ENCODE data around the gene NDUFA13.
"Not testable (repeated sequence)": the region's sequence is repeated elsewhere in the genome, so short reads cannot be mapped to it uniquely, and the experiment has no call there.

The NDUFA13 gene

DNA sequence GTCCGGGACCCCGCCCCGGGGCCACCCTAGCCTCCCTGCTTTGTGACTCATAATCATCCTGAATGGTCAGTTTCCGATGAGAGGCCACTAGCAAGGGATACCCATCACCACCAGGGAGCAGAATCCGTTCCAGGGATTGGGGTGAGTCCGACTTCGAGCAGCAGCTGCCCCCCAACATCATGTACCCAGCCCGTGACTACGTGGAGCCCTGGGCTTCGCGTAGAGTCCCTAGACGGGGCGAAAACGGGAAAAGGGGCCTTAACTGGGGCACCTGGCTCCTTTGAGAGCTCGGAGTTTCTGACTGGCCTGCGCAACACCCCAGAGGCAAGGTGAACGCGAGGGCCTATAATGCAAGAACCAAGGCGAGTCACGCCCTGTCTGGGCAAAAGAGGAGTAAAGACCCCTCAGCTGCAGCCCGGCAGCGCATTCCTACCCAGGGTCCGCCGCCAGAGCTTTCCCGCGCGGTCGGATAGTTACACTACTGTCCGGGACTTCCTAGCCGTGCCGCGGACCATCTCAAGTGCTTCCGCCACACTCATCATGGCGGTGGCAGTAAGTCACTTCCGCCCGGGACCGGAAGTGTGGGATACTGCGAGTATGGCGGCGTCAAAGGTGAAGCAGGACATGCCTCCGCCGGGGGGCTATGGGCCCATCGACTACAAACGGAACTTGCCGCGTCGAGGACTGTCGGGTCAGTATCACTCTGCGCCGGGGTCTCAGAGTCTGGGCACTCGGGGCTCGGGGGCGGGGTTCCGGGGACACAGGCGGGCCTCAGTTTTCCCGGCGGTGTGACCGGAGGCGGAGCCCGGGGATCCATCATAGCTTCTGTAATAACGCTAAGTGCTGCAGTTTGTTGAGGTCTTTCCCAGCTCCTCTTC, at the start of gene NDUFA13:
NDUFA13 (plus strand) TSS at position 584 of the 878 bp plus-strand sequence; CDS start at position 598, 14 bp downstream.
- peak; percentile 97 for DNase-seq (ENCODE audit: low spot score)

DNA sequence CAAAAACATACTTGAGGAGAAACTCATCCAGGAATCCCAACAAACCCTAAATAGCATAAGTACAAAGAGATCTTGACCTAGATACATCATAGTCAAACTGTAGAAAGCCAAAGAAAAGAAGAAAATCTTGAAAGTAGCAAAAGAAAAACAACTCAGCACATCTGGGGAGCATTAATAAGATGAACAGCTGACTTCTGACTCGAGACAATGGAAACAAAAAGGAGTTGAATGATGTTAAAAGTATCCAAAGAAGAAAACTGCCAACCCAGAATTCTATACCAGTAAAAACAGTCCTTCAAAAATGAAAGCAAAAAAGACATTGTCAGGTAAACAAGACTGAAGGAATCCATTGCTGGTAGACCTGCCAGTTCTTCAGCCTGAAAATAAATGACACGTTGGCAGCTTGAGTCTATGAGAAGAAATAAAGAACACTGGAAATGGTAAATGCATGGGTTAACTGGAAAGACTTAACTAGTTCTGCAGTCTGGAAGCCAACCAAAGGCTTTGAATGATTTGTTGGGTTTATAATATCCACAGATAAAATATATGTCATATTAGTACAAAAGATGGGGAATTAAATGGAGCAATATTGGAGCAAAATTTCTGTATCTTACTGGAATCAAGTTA, 47.5 kb upstream of the NDUFA13 start:
- DNase-seq (ENCODE audit: low spot score): peak; percentile 42

DNA sequence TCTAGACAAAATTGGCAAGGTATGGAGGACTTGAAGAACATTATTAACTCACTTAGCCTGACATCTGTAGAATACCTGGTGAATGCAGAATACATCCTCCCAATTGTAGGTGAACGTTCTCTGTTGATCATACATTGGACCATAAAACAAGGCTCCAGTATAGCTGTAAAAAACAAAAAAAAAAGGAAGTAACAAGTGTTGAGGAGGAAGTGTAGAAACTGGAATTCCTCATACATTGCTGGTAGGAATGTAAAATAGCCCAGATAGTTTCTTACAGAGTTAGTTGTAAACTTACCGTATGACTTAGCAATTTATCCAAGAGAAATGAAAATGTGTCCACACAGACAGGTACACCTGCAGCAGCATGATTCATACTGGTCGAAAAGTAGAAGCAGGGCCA, 45.4 kb upstream of the NDUFA13 start:
- DNase-seq (ENCODE audit: low spot score): no peak

DNA sequence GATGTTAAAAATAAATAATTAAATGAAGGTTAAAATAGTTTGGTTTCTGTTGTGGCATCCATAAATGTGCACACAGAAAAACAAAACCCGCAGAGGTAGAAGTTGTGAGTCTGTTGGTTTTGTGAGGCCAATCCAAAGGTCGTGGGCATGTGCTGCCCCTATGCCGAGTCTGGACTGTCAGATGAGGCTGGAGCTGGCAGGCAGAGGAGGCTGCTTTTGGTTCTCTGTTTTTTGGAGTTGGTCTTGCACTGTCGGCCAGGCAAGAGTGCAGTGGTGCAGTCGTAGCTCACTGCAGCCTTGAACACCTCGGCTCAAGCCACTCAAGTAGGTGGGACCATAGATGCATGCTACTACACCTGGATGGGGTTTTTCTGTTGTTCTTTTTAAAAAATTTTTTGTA, 44.3 kb upstream of the NDUFA13 start:
- no peak for DNase-seq (ENCODE audit: low spot score)

DNA sequence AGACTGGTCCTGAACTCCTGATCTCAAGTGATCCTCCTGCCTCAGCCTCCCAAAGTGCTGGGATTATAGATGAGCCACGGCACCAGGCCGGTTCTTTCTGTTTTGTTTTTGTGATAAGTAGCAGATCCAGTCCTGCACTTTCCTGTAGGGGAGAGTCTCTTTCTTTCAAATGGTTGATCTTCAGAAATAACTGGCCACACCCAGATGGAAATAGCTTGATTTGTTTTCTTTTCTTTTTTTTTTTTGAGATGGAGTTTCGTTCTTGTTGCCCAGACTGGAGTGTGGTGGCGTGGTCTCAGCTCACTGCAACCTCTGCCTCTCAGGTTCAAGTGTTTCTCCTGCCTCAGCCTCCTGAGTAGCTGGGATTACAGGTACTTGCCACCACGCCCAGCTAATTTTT, 43.9 kb upstream of the NDUFA13 start:
- DNase-seq (ENCODE audit: low spot score): not testable (repeated sequence)

DNA sequence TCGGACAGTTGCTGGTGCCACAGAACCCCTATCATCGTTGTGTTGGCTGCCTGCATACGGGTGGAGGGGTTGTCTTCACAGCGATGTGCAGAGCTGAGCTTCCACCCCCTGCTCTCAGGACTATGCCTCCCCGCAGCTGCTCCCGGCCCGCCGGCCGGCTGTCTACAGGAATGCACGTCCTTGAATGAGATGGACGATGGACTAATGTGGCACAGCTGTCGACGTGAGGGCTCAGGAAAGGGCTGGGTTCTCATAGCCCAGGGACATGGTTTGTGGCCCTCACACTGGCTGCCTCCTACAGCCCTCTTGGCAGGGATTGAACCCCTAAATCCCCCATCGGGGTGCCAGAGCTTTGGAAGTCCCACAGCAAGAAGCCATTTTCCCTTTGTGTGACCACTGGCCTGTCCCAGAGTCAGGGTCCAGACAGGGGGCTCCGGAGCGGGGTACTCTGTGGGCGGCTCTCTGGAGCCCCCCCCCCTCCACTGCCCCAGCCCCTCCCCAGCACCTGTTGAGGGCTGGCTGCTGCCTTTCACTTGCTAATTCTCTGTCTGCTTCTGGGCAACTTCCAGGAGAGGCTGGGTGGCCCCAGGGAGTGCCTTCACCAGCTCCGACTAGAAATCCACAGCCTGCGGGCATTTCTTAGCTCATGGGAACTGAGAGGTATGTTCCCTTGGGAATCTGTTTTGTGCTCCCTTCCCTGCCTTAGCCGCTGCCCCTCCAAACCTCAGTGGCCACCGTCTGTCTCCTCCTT, 40.8 kb upstream of the NDUFA13 start:
- no peak for DNase-seq (ENCODE audit: low spot score)

DNA sequence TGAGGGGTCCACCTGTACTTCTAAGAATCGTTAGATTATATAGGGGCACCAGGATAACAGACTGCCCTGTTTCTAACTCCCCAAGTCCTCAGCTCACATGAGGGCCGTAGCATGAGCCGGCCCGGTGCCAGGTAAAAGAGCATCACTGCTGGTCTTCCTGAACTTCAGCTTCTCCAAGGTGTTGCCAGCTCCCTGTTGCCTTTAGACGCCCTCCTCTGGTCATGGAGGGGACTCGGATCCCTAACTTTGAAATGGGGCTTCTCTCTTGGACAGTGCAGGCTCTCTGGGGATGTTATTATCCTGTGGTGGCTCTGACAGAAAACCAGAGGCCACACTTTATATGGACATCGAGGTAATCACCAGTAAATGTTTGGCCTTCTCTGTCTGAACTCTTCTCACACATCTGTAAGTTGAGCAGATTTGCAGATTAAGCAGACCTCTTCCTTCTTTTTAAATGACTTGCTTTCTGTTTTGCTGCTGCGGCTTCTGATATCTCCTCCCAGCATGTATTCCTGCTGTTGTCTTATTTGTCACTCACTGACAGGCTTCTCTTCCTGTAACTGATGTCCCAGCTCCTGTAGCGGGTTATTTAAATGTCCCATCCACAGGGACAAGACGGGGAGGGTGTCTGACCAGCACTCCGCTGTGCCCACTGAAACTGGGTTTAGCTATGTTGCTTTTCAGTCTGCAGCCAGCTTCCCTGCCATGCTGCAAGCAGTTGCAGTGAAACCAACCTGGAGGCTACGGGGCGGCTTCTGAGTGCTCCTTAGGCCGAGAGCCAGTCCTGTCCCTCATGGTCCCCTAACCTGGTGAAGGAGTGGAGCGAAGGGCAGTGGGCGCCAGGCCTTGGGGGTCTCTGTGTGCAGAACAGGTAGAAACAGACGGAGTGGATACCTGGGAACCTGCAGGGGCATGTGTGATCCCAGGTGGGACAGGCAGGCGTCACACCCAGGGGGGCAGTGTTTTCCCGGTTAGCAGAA, 39.9 kb upstream of the NDUFA13 start:
- DNase-seq (ENCODE audit: low spot score): no peak

DNA sequence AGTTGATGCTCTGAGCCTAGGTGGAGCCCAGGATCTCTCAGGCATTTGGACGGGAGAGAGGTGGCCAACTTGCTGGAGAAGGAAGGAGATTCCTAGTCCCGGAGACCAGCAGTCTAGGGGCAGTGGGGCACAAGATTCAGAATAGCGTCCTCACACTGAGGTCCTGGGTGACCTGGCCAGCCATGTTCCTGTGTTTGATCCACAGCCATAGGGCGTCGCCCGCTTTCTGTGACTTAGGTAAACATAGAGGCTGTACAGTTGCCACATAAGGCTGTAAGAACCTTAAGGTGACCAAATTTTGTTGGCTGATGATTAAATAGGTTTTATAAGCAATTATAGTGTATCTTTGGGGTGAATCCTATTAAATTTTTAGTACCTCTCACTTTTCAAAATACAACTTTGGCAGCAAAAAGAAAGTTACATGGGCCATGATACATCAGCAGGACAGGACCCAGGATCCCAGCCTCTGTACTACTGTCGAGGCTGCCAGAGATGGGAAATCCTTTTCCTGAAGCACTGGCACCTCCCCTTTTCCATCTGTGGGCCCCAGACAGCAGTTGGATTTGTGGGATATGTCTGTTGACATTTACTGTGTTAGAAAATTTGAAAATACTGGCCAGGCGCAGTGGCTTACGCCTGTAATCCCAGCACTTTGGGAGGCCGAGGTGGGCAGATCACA, 38.2 kb upstream of the NDUFA13 start:
- no peak for DNase-seq (ENCODE audit: low spot score)

DNA sequence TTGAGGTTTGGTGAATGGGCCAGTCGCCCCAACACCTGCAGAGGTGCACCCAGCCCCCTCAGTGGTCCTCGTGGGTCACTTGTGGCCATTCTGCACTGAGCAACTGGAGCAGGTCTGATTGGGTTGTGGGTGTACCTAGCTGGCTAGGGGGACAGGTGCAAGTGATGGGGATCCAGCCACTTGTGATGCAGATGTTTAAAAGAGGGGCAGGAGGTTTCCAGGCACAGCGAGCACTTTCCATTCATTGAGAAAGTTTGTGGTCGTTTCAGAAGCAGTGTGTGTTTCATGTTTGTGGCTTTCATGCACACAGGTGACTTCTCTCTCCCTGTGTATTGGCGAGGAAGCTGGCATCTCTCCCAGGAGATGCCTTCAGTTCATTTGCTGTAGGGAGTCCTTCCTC, 35.3 kb upstream of the NDUFA13 start:
- no peak for DNase-seq (ENCODE audit: low spot score)

DNA sequence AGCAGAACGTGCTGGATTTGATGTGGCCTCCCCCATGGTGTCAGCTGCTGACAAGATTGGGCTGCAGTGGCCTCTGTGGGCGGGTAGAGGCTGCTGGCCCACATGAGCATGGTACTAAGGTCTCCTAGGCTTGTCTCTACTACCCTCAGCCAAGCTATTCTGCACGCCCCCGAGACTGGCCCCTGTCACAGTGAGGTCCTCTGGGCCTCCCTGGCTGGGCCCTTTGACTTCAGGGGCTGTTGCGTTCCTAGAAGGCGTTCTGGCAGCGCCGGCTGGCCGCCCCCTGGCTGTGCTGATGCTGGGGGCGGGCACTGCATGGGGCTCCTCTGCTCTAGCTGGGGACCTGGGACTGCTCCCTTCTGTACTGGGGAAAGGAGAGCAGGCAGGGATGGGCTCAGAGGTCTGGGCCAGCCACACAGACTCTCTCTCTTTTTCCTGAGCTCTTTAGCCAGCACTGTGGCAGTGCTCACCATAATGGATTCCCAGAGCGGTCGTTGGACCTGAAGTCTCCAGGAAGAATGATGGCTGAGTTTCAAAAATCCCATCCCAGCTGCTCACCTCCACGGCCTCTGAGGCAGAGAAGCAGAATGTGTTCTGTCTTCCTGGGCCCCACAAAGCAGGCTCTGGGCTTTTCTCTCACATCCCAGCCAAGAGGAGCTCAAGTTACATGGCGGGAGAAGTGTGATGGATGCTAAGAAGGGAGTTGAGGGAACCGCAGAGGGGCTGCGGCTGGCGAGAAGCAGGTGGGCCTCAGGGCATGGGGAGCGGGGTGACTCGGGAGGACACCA, 33.0 kb upstream of the NDUFA13 start:
- DNase-seq (ENCODE audit: low spot score): no peak

DNA sequence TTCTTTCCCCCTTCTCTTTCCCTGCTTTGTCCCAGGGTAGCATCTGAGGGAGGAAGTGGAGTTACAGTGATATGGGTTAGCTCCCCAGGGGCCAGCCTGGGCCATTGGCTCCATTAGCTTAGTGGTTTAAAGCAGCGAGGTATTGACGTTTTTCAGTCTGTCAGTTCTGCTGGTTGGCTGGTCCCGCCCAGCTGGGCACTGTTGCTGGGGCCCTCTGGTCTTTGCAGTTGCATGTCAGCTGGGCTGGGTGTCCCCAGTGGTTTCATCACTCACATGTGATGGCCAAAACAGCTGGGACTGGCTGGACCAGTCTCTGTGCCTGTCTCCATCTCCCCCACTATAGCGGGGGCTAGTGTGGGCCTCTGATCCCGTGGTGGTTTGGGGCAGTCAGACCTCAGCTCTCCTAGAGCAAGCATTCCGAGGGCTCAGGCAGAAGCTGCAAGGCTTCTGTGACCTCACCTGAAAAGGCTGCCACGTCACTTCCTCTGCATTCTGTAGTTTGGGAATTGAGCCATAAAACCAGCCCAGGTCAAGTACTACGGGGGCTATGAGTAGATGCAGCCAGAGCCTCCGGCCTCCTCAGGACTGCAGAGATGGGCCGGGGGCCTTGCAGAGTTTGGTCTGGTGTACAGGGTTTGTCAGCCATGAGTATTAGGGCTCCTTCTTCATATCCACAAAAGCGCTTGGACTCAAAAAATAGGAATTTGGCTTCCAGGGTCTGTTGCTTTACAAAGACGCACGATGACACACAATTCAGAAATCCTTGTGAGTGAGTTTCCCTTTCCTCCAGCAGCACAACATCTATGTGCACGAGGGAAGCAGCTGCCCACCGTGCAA, 30.6 kb upstream of the NDUFA13 start:
- peak; percentile 21 for DNase-seq (ENCODE audit: low spot score)

DNA sequence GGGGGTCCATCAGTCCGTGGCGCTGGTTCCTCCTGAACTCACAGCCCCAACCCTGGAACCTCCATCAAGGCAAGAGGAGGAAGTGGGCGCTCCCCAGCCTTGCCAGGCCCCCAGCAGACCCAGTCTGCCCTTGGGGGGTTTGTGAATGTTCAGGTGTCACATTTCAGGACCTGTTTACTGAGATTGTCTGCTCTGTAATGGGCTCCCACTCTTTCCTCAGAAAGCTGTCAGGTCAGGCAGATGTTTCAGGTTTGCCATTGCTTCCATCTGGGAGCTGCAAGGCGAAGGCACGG, 30.1 kb upstream of the NDUFA13 start:
- DNase-seq (ENCODE audit: low spot score): no peak

DNA sequence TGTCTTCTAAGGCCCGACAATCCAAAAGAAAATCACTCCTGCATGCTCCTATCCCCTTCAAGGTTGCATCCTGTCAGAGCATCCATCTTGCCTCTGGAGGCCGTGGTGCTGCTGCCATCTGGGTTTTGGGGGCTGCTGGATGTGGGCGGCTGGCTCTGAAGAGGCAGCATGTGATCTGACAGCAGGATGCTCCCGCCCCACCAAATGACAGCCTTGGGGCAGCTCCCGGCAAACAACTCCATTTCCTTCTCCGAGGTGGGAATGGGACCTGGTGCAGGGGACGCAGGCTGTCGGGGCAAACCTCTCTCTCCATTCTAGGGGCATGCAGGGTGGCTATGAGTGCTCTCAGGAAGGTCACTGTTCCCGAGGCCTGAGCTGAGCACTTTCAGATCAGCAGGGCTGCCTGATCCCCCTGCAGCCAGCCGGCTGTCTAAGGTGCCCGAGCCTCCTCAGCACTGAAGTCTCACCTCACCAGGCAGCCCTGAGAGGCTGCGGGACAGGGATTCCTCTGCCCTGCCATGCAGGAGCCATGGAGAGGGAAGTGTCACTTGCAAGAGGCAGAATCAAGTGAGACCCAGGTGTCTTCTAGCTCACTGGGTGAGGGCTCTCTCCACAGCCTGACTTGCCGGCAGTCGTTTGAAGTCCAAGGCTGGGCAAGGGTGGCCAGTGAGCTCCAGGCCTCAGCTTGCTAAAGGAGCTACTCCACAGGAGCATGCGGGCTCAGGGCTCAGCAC, 29.5 kb upstream of the NDUFA13 start:
- DNase-seq (ENCODE audit: low spot score): no peak

DNA sequence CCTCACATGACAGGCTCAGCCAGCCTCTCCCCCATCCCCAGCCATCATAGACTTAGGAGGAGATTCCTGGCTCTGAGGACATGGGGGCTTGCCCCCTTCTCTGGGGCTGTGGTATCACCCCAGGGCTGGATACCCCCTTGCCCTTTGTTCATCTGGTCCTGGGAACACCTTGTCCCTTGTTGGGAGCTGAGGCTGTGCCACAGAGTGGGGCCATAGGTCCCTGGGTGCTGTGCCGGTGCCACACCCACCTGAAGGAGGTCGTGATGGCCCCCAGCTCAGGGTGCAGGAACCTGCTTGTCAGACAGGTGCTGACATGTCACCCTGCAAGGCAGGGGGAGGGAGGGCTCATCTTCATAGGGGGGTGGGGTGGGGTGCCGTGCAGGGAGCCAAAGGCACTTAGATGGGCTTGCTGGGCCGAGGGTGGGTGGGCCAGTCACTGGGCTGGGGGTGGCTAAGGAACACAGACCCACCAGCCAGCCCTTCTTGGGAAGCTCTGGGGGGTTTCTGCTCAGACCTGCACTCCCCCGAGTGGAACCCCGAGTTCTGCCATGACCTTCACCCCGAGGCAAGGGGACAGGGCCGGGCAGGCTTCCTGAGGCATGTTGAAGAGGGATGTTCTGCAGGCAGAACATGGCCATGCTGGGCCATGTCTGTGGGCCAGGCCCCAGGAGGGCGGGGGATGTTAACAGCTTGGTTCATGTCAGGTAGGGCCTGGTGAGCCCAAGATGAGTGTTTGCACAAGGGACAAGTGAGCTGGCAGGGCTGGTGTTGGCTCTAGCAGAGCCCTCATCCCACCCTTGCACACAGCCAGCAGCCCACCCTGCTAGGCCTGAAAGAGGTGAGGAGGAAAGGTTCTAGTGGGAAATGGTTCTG, 28.7 kb upstream of the NDUFA13 start:
- no peak for DNase-seq (ENCODE audit: low spot score)

DNA sequence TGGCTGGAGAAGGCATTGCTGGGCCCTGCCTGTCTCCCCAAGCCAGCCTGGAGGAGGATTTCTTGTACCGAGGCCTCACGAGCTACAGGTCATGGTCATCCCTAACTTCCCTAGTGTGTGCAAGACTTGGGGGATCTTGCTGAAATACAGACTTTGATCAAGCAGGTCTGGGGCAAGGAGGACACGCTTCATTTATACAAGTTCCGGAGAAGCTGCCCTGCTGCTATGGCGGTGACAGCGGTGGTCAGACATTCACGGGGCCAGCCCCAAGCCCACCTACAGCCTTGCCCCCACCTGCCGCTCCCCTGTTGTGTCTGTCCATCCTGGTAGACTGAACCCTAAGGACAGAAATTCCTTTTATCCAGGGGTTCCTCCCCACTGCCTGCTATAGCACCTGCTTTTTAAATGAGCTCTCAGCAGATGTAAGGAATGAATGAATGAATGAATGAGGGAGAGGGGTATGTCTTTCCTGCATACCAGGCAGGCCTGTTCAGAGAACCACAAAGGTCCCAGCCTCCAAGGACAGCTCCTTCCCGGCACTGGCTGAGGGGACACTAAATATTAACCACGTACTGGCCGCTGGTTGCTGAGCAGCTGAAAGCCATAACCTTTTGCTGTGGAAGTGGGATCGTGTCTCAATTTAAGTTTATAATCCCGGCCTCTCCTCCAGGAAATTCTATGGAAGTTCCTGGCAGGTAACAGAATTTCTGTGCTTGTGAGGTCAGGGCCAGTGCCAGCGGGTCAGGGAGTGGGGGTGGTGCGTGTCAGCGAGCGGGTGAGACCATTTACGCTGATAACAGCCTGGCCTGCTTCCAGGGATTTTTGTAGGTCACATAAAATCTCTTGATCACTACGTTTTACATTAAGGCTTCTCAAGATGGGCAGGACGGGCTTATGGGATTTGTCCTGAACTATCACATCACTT, 27.8 kb upstream of the NDUFA13 start:
- DNase-seq (ENCODE audit: low spot score): no peak

DNA sequence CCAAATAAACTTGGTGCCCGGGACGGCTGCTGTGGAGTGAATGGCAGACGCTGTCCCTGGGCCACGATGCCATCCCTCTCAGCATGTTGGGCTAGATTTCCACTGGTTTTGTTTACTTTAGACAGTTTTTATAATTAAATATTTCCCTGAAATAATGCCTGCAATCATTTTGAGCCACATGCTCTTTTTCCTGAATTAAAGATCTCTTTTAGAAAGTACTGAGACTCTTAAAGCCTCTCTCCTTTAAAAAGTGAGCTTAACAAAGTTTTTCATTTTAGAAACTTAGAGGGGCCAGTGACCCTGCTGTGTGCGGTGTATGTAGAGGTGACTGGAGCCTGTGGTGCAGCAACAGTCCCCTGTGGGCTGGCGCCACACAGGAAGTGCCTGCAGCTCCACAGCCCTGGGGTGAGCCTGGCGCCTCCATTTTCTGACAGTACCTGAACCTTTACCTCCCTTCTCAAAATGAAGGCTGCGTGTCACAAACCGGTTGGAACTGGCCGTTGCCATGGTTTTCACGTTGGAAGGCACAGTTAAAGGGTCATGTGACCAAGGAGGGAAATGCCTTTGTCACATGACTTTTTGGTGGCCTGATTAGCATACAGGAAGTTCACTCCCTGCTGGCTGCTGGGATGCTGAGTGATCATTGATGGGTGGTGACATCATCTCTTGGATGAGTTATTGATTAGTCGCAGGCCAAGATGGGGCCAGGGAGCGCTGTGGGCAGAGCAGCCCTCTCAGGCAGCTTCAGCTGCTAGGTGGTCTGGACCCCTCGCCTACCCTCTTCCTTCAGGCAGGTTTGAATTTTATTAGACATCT, 26.9 kb upstream of the NDUFA13 start:
- peak; percentile 79 for DNase-seq (ENCODE audit: low spot score)
